Peyer's patch (tissue), 4 donors: ENCODE results near the gene EYA3.

Experiments used
- POLR2A ChIP-seq, 2 donors: fragments of 450-650 bp; IDR thresholded peaks; one replicate each; pipeline ENCODE4 v1.5.1; 2017; ENCODE audit warnings: antibody characterized with exemption in 2 of 2, mild to moderate bottlenecking in 2 of 2, moderate library complexity in 2 of 2
- TF ChIP-seq, protein P1 (sequence below), 6 experiments: fragments of 450-650 bp in 4 of 6; fragments of 200-600 bp in 2 of 6; sonication (generic) in 1 of 6; IDR thresholded peaks; one replicate each; pipeline ENCODE4 v1.5.1; 2017 to 2019; ENCODE audit warnings: antibody characterized with exemption in 6 of 6, mild to moderate bottlenecking in 3 of 6, moderate library complexity in 1 of 6

DNA sequence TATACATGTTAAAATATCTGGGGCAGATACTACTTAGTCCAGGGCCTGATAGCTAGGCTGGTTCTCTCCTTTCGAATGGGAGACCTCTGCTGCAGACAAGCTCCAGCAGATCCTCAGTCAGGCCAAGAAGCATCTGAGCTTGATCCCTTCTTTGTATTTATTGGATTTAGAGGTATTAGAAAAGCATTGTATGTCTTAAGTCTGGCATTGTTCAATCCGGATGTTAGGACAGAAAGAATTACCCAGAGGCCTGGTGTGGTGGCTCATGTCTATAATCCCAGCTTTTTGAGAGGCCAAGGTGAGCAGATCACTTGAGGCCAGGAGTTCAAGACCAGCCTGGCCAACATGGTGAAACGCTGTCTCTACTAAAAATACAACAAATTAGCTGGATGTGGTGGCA is 21.2 kb upstream of the EYA3 start:
- TF ChIP-seq, protein P1, sequence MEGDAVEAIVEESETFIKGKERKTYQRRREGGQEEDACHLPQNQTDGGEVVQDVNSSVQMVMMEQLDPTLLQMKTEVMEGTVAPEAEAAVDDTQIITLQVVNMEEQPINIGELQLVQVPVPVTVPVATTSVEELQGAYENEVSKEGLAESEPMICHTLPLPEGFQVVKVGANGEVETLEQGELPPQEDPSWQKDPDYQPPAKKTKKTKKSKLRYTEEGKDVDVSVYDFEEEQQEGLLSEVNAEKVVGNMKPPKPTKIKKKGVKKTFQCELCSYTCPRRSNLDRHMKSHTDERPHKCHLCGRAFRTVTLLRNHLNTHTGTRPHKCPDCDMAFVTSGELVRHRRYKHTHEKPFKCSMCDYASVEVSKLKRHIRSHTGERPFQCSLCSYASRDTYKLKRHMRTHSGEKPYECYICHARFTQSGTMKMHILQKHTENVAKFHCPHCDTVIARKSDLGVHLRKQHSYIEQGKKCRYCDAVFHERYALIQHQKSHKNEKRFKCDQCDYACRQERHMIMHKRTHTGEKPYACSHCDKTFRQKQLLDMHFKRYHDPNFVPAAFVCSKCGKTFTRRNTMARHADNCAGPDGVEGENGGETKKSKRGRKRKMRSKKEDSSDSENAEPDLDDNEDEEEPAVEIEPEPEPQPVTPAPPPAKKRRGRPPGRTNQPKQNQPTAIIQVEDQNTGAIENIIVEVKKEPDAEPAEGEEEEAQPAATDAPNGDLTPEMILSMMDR (IDR thresholded peaks at IDR 0.05), result no peak
- no peak for TF ChIP-seq POLR2A (IDR thresholded peaks at IDR 0.05)
